Mucosa of rectum (tissue), 2 donors: ENCODE measurements around the gene KLF7.

Experiments used
- H3K27ac ChIP-seq, 2 donors: one replicate each; pipeline ENCODE4 v1.7.0; 2013; ENCODE audit warnings: inconsistent platforms in 2 of 2, low read depth in 2 of 2, low read length in 2 of 2
- H3K27me3 ChIP-seq, 2 donors: one replicate each; pipeline ENCODE4 v1.7.0; 2013; ENCODE audit warnings: low read length in 2 of 2; ENCODE audit not compliant: control insufficient read depth in 2 of 2, insufficient read depth in 2 of 2
- H3K36me3 ChIP-seq, 2 donors: one replicate each; pipeline ENCODE4 v1.7.0; 2013; ENCODE audit warnings: low read length in 2 of 2; ENCODE audit not compliant: control insufficient read depth in 2 of 2, insufficient read depth in 2 of 2
- H3K4me1 ChIP-seq, 2 donors: one replicate each; pipeline ENCODE4 v1.7.0; 2013; ENCODE audit warnings: low read length in 2 of 2, mild to moderate bottlenecking in 1 of 2; ENCODE audit not compliant: control insufficient read depth in 2 of 2, insufficient read depth in 2 of 2
- H3K4me3 ChIP-seq, 2 donors: one replicate each; pipeline ENCODE4 v1.7.0; 2013; ENCODE audit warnings: low read length in 2 of 2
- H3K9ac ChIP-seq, 2 donors: one replicate each; pipeline ENCODE4 v1.7.0; 2013; ENCODE audit warnings: low read length in 2 of 2, low read depth in 1 of 2, mild to moderate bottlenecking in 1 of 2
- H3K9me3 ChIP-seq, 2 donors: one replicate each; pipeline ENCODE4 v1.7.0; 2013; ENCODE audit warnings: low read length in 2 of 2; ENCODE audit not compliant: control insufficient read depth in 2 of 2
- donor health status: healthy.
- donor health status: Normal muscosa, but diverticular disease.

Gene KLF7

GRCh38 chr2:207188626-207189419 is 23.1 kb upstream of the KLF7 start:
- H3K27ac ChIP-seq, result no peak overlapping the region

GRCh38 chr2:207185372-207185771 is 19.6 kb upstream of the KLF7 start:
- H3K4me1 ChIP-seq, result no peaks in the 10 kb centered on the region
- no peaks in the 10 kb centered on the region for H3K36me3 ChIP-seq
- no peak overlapping the region for H3K4me3 ChIP-seq
- peaks cover 0 to 4% of the 10 kb centered on the region in 2 donors for H3K9me3 ChIP-seq
- H3K27ac ChIP-seq, result no peak overlapping the region
- H3K9ac ChIP-seq, result no peak overlapping the region
- H3K27me3 ChIP-seq, result peaks cover 0 to 8% of the 10 kb centered on the region in 2 donors

More at GRCh38 chr2:207188626-207189419, 23.1 kb upstream of the KLF7 start:
- Histone ChIP-seq H3K9me3 (peaks cover 0 to 4% of the 10 kb centered on the region in 2 donors), H3K4me3 (no peak overlapping the region), H3K36me3 (no peaks in the 10 kb centered on the region), H3K4me1 (no peaks in the 10 kb centered on the region), H3K9ac (no peak overlapping the region), H3K27me3 (peaks cover 0 to 8% of the 10 kb centered on the region in 2 donors)

- peaks cover 0 to 8% of the 10 kb centered on the region in 2 donors for H3K27me3 ChIP-seq
- H3K4me3 ChIP-seq, result no peak overlapping the region
- H3K9me3 ChIP-seq, result peaks cover 0 to 4% of the 10 kb centered on the region in 2 donors
- H3K9ac ChIP-seq, result no peak overlapping the region
- no peak overlapping the region for H3K27ac ChIP-seq
- no peaks in the 10 kb centered on the region for H3K36me3 ChIP-seq
- H3K4me1 ChIP-seq, result no peaks in the 10 kb centered on the region
These were observed 19.0 kb upstream of the KLF7 start for GRCh38 chr2:207184768-207185167.

GRCh38 chr2:207184348-207184747 is 18.6 kb upstream of the KLF7 start:
- no peaks in the 10 kb centered on the region for H3K36me3 ChIP-seq
- no peak overlapping the region for H3K27ac ChIP-seq
- H3K4me3 ChIP-seq, result no peak overlapping the region
- H3K9me3 ChIP-seq, result peaks cover 0 to 4% of the 10 kb centered on the region in 2 donors
- H3K27me3 ChIP-seq, result peaks cover 0 to 5% of the 10 kb centered on the region in 2 donors
- H3K9ac ChIP-seq, result no peak overlapping the region
- H3K4me1 ChIP-seq, result no peaks in the 10 kb centered on the region

- Histone ChIP-seq H3K4me3 (no peak overlapping the region), H3K9me3 (peaks cover 0 to 4% of the 10 kb centered on the region in 2 donors), H3K9ac (no peak overlapping the region), H3K36me3 (no peaks in the 10 kb centered on the region), H3K27me3 (peaks cover 0 to 5% of the 10 kb centered on the region in 2 donors), H3K4me1 (no peaks in the 10 kb centered on the region), H3K27ac (no peak overlapping the region)
These were observed 17.8 kb upstream of the KLF7 start for GRCh38 chr2:207183506-207183905.

- Histone ChIP-seq H3K4me3 (no peak overlapping the region), H3K27ac (no peak overlapping the region), H3K9me3 (peaks cover 0 to 4% of the 10 kb centered on the region in 2 donors), H3K9ac (no peak overlapping the region), H3K36me3 (no peaks in the 10 kb centered on the region), H3K27me3 (peaks cover 0 to 5% of the 10 kb centered on the region in 2 donors), H3K4me1 (no peaks in the 10 kb centered on the region)
These were observed 17.2 kb upstream of the KLF7 start for GRCh38 chr2:207182911-207183310.

GRCh38 chr2:207181526-207182274 is 16.0 kb upstream of the KLF7 start:
- H3K9me3 ChIP-seq, result peaks cover 0 to under 1% of the 10 kb centered on the region in 2 donors
- H3K9ac ChIP-seq, result no peak overlapping the region
- H3K4me3 ChIP-seq, result no peak overlapping the region
- H3K27ac ChIP-seq, result no peak overlapping the region
- H3K27me3 ChIP-seq, result peaks cover 2 to 3% of the 10 kb centered on the region in 2 donors
- H3K36me3 ChIP-seq, result no peaks in the 10 kb centered on the region
- no peaks in the 10 kb centered on the region for H3K4me1 ChIP-seq

- Histone ChIP-seq H3K27ac (no peak overlapping the region), H3K36me3 (no peaks in the 10 kb centered on the region), H3K4me3 (no peak overlapping the region), H3K9ac (no peak overlapping the region), H3K9me3 (no peaks in the 10 kb centered on the region), H3K4me1 (no peaks in the 10 kb centered on the region), H3K27me3 (peaks cover 2 to 3% of the 10 kb centered on the region in 2 donors)
These were observed 15.0 kb upstream of the KLF7 start for GRCh38 chr2:207180741-207181140.

GRCh38 chr2:207176247-207176646 is 10.5 kb upstream of the KLF7 start:
- Histone ChIP-seq H3K4me3 (no peak overlapping the region), H3K9me3 (no peaks in the 10 kb centered on the region), H3K27ac (no peak overlapping the region), H3K36me3 (no peaks in the 10 kb centered on the region), H3K27me3 (peaks cover 3 to 14% of the 10 kb centered on the region in 2 donors), H3K4me1 (peaks cover 0 to 3% of the 10 kb centered on the region in 2 donors), H3K9ac (no peak overlapping the region)

GRCh38 chr2:207173641-207174040 is 7.9 kb upstream of the KLF7 start:
- Histone ChIP-seq H3K4me1 (peaks cover 0 to 3% of the 10 kb centered on the region in 2 donors), H3K36me3 (no peaks in the 10 kb centered on the region), H3K27me3 (peaks cover 3 to 30% of the 10 kb centered on the region in 2 donors), H3K9ac (no peak overlapping the region), H3K9me3 (no peaks in the 10 kb centered on the region), H3K27ac (no peak overlapping the region), H3K4me3 (no peak overlapping the region)
